Naive thymus-derived CD4-positive, alpha-beta T cell (primary cell): ENCODE data around the gene FN3KRP. TPM values are rescaled to one million over a fixed set of nuclear protein-coding genes. Genes with fewer than 3 reads are reported as not detected.

Experiments used
- ATAC-seq: fragments of 150-1000 bp; cut with Tn5 transposase; 2 replicates; pipeline ENCODE4 v1.10.0; 2021; ENCODE audit warnings: mild to moderate bottlenecking, moderate library complexity
- CTCF ChIA-PET: fragments of 350-600 bp; sonication (Branson Sonifier 250); formaldehyde crosslinking; loops from one replicate; lab custom pipeline; 2021; ENCODE audit warnings: antibody characterized with exemption; lab: Charles Lee
- POLR2A ChIA-PET: fragments of 350-600 bp; sonication (Branson Sonifier 250); formaldehyde crosslinking; loops from one replicate; lab custom pipeline; 2021; ENCODE audit warnings: antibody characterized with exemption, inconsistent platforms; lab: Charles Lee
- DNase-seq, 9 donors: peaks; one replicate each; pipeline versions ENCODE4 v3.0.0 to v3.0.0-alpha.2; 2020 to 2022; ENCODE audit warnings: mixed read lengths in 1 of 9
- H3K27ac ChIP-seq: one replicate; pipeline ENCODE4 v1.7.0; 2013; ENCODE audit warnings: mild to moderate bottlenecking, low read depth, low read length, moderate library complexity
- H3K27me3 ChIP-seq, 2 donors: one replicate each; pipeline ENCODE4 v1.7.0; 2013; ENCODE audit warnings: low read length in 2 of 2, mild to moderate bottlenecking in 2 of 2, moderate library complexity in 2 of 2; ENCODE audit not compliant: control insufficient read depth in 2 of 2, insufficient read depth in 2 of 2
- H3K36me3 ChIP-seq, 3 experiments: 1 replicate in 2 of 3; 2 replicates in 1 of 3; pipeline ENCODE4 v1.7.0; 2013; ENCODE audit warnings: low read length in 3 of 3, mild to moderate bottlenecking in 3 of 3, moderate library complexity in 1 of 3; ENCODE audit not compliant: insufficient read depth in 3 of 3, control insufficient read depth in 2 of 3
- H3K4me1 ChIP-seq, 2 donors: one replicate each; pipeline ENCODE4 v1.7.0; 2013; ENCODE audit warnings: low read length in 2 of 2, mild to moderate bottlenecking in 2 of 2, moderate library complexity in 1 of 2; ENCODE audit not compliant: control insufficient read depth in 2 of 2, insufficient read depth in 2 of 2
- H3K4me3 ChIP-seq: 2 replicates; pipeline ENCODE4 v1.7.0; 2013; ENCODE audit warnings: mild to moderate bottlenecking, low read length
- H3K9me3 ChIP-seq, 3 experiments: 1 replicate in 2 of 3; 2 replicates in 1 of 3; pipeline ENCODE4 v1.7.0; 2013; ENCODE audit warnings: low read length in 3 of 3; ENCODE audit not compliant: control insufficient read depth in 2 of 3
- H3K27ac Mint-ChIP-seq, 9 donors: one replicate each; pipeline ENCODE4 v1.8.0; 2020 to 2022; ENCODE audit warnings: mixed read lengths in 9 of 9, mild to moderate bottlenecking in 8 of 9, moderate library complexity in 5 of 9, inconsistent platforms in 2 of 9
- H3K27me3 Mint-ChIP-seq, 5 donors: one replicate each; pipeline ENCODE4 v1.8.0; 2021 to 2022; ENCODE audit warnings: mixed read lengths in 5 of 5, mild to moderate bottlenecking in 1 of 5
- H3K36me3 Mint-ChIP-seq, 5 donors: one replicate each; pipeline ENCODE4 v1.8.0; 2020 to 2022; ENCODE audit warnings: mixed read lengths in 5 of 5, mild to moderate bottlenecking in 3 of 5, inconsistent platforms in 1 of 5
- H3K4me1 Mint-ChIP-seq, 7 donors: one replicate each; pipeline ENCODE4 v1.8.0; 2020 to 2022; ENCODE audit warnings: mixed read lengths in 7 of 7, mild to moderate bottlenecking in 3 of 7, inconsistent platforms in 1 of 7
- H3K4me3 Mint-ChIP-seq, 10 donors: one replicate each; pipeline ENCODE4 v1.8.0; 2020 to 2022; ENCODE audit warnings: mild to moderate bottlenecking in 10 of 10, mixed read lengths in 10 of 10, moderate library complexity in 6 of 10, inconsistent platforms in 2 of 10
- H3K9me3 Mint-ChIP-seq, 11 donors: one replicate each; pipeline ENCODE4 v1.8.0; 2020 to 2022; ENCODE audit warnings: mixed read lengths in 11 of 11, mild to moderate bottlenecking in 4 of 11, inconsistent platforms in 1 of 11, moderate library complexity in 1 of 11
- intact Hi-C, 2 donors: fragments of 100-400 bp; cut with micrococcal nuclease; formaldehyde crosslinking; loops; one replicate each; pipeline ENCODE4 v1.15.1; 2023
- polyA plus RNA-seq, 2 donors: library from polyadenylated mRNA; unstranded; fragments of 300-500 nt; fragmentation: Illumina TruSeq; gene quantifications; one replicate each; pipeline ENCODE4 v1.2.3, GENCODE V29; 2021
- total RNA-seq, 6 experiments: library from RNA in 5 of 6; stranded (reverse) in 5 of 6; gene quantifications; 1 replicate in 5 of 6; 2 replicates in 1 of 6; pipeline ENCODE4 v1.2.3 and lab custom pipeline; 2021 to 2026

FN3KRP gene
- total and polyA plus RNA-seq, 7 experiments from 2014 or later = 29.9 to 38.7 (median 33.4) TPM

DNA sequence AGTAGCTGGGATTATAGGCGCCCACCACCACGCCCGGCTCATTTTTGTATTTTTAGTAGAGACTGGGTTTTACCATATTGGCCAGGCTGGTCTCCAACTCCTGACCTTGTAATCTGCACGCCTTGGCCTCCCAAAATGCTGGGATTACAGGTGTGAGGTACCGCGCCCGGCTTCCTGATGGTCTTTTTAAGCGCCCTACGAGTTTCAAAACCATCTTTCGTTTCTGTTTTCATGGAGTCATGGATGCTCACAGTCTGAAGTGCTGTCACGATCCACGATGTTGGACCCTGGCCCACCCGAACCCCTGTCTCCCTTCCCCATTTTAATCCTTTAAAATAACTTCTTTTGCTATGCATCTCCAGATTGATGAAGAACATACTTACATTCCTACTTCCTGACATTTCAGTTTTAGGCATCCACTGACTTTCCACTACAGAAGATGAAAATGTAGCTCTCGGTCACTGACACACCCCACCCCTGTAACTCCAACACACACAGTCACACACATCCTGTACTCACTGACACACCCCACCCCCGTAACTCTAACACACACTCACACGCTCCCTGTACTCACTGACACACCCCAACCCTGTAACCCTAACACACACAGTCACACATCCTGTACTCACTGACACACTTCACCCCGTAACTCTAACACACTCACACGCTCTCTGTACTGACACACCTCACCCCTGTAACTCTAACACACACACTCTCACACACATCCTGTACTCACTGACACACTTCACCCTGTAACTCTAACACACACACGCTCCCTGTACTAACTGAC lies 45.6 kb upstream of the FN3KRP start:
- ChIA-PET POLR2A (no interaction called here), CTCF (interaction anchor here (0.7 kb wide), 1 partner anchor 27 kb away, joined by 5 read pairs; no protein-coding TSS in a partner anchor)
- Histone ChIP-seq H3K27me3 (no peaks in the 10 kb centered on the region), H3K9me3 (no peaks in the 10 kb centered on the region), H3K4me3 (no peak overlapping the region), H3K4me1 (no peaks in the 10 kb centered on the region), H3K36me3 (no peaks in the 10 kb centered on the region), H3K27ac (no peak overlapping the region)
- Mint-ChIP-seq H3K4me1 (peaks cover 0 to 12% (median 9%) of the 10 kb centered on the region in 7 donors), H3K27me3 (no peaks in the 10 kb centered on the region), H3K27ac (peak overlapping the region in 2 of 9 donors; percentile 26 to 72), H3K36me3 (peaks cover 0 to 4% (median 0%) of the 10 kb centered on the region in 5 donors), H3K4me3 (no peak overlapping the region), H3K9me3 (no peaks in the 10 kb centered on the region)
- DNase-seq (no peak), ATAC-seq (no peak)
- intact Hi-C loops = no loop called here

DNA sequence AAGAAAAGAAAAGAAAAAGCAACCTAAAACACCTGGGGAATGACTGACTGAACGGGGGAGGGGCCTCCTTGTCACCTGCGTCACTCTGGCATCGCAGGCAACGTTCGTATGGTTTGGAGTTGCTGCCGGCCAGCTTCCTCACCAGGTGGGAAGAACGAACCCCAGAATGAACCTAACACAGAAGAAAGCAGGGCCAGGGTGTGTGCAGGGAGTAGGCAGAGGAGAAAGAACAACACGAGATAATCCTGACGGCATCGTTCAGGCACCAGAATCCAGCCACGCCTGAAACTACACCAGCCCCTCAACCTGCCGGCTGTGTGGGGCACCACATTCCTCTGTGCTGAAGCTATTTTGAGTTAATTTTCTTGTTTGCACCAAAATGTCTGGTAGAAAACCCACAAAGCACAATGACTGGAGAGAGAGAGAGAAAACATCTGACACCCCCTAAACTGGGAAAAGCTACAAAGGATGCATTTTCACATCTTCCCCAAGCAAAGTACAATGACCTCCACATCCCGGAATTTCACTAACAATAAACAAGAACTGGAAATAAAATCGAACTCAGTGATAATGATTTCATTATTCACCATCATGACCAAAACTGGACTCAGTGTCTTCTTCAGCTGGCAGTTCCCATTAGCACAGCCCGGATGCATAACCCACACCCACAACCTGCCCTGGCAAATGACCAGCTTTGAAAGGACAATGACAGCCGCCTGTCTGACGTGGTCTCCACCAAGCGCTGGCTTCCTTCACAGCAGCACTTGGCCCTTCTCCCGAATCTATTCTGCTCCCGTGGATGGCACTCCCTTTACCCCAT lies 41.6 kb upstream of the FN3KRP start:
- no peak overlapping the region for H3K4me3 ChIP-seq
- DNase-seq (no peak), ATAC-seq (no peak)
- POLR2A ChIA-PET = no interaction called here
- H3K36me3 ChIP-seq = no peaks in the 10 kb centered on the region
- Mint-ChIP-seq H3K4me1 (peaks cover 0 to 6% (median 6%) of the 10 kb centered on the region in 7 donors), H3K27ac (no peak overlapping the region), H3K36me3 (peaks cover 0 to 6% (median 4%) of the 10 kb centered on the region in 5 donors), H3K4me3 (no peak overlapping the region), H3K27me3 (no peaks in the 10 kb centered on the region), H3K9me3 (no peaks in the 10 kb centered on the region)
- CTCF ChIA-PET = interaction anchor here (0.6 to 0.7 kb wide), 2 partner anchors 15 to 36 kb away, joined by 4 read pairs; no protein-coding TSS in a partner anchor
- H3K4me1 ChIP-seq = no peaks in the 10 kb centered on the region
- H3K9me3 ChIP-seq = no peaks in the 10 kb centered on the region
- H3K27me3 ChIP-seq = no peaks in the 10 kb centered on the region
- intact Hi-C loops = no loop called here
- H3K27ac ChIP-seq = no peak overlapping the region

DNA sequence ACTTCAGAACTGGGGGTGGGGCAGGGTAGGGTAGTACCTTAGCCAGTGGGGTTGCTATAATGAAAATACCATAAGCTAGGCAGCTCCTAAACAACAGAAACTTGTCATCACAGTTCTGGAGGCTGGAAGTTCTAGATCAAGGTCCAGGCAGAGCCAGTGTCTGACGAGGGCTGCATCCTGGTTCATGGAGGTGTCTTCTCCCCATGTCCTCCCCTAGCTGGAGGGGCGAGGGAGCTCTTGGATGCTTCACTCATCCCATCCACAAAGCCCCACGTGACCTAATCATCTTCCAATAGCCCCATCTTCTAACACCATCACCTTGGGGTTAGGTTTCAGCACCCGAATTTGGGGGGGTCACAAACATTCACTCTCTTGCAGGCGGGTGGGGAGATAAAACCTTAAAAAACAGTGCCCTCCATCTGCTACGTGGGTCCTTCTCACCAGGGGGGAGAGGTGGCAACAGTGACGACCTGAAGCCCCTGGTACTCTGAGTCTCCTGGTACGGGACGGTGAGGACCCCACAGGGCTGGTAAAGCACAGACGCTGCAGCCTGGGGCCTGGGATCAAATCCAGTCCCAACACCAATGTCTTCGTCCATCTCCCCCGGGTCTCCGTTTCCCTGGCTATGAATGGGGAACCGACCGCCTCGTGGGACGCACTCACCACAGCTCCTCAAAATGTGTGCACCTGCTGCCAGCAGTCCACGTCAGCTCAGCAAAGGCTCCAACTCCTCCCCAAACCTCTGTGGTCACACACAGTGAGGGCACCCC lies 40.8 kb upstream of the FN3KRP start:
- H3K27me3 ChIP-seq = no peaks in the 10 kb centered on the region
- no peak for DNase-seq
- no peak overlapping the region for H3K4me3 ChIP-seq
- no peaks in the 10 kb centered on the region for H3K27me3 Mint-ChIP-seq
- ChIA-PET CTCF (interaction anchor here (0.6 kb wide), 1 partner anchor 36 kb away, joined by 4 read pairs; no protein-coding TSS in a partner anchor), POLR2A (no interaction called here)
- intact Hi-C loops = no loop called here
- ATAC-seq = no peak
- peaks cover 0 to 6% (median 4%) of the 10 kb centered on the region in 5 donors for H3K36me3 Mint-ChIP-seq
- no peak overlapping the region for H3K4me3 Mint-ChIP-seq
- H3K27ac Mint-ChIP-seq = no peak overlapping the region
- no peaks in the 10 kb centered on the region for H3K9me3 Mint-ChIP-seq
- H3K9me3 ChIP-seq = no peaks in the 10 kb centered on the region
- peaks cover 0 to 6% (median 6%) of the 10 kb centered on the region in 7 donors for H3K4me1 Mint-ChIP-seq
- H3K27ac ChIP-seq = no peak overlapping the region
- no peaks in the 10 kb centered on the region for H3K36me3 ChIP-seq
- H3K4me1 ChIP-seq = no peaks in the 10 kb centered on the region

DNA sequence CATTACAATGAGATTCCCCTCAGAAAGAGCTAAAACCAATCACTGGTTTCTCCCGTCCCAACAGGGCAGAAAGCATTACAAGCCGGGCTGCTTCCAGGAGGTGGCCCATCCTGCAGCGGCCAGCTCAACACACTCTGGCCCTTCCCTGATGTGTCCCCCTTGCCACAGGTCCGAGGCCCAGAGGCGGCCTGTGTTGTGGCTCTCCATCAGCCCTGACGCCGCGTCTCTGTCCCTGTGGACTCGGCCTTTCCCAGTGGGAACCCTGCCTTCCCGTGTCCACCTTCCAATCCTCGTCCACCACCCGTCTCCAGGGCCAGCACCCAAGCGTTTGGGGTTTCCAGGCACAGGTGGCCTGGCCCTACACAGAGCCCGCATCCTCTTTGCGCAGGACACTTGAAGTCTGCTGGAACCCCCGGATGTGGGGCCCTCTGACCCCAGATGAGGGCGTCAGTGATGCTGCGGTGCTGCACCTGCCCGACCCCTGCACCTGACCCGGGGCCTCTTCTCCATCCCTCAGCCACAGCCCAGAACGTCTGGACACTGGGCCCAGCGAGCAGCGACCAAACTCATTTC lies 39.1 kb upstream of the FN3KRP start:
- H3K36me3 ChIP-seq = no peaks in the 10 kb centered on the region
- intact Hi-C loops = no loop called here
- ATAC-seq (no peak), DNase-seq (no peak)
- H3K4me3 ChIP-seq = no peak overlapping the region
- Mint-ChIP-seq H3K4me3 (no peak overlapping the region), H3K9me3 (peaks cover 0 to 10% (median 8%) of the 10 kb centered on the region in 11 donors), H3K4me1 (no peaks in the 10 kb centered on the region), H3K27me3 (peaks cover 0 to 3% (median 0%) of the 10 kb centered on the region in 5 donors), H3K36me3 (peaks cover 2 to 14% (median 13%) of the 10 kb centered on the region in 5 donors), H3K27ac (no peak overlapping the region)
- H3K9me3 ChIP-seq = peaks cover 0 to 4% (median 0%) of the 10 kb centered on the region in 3 experiments
- no peaks in the 10 kb centered on the region for H3K4me1 ChIP-seq
- ChIA-PET CTCF (no interaction called here), POLR2A (no interaction called here)
- H3K27me3 ChIP-seq = no peaks in the 10 kb centered on the region
- no peak overlapping the region for H3K27ac ChIP-seq

DNA sequence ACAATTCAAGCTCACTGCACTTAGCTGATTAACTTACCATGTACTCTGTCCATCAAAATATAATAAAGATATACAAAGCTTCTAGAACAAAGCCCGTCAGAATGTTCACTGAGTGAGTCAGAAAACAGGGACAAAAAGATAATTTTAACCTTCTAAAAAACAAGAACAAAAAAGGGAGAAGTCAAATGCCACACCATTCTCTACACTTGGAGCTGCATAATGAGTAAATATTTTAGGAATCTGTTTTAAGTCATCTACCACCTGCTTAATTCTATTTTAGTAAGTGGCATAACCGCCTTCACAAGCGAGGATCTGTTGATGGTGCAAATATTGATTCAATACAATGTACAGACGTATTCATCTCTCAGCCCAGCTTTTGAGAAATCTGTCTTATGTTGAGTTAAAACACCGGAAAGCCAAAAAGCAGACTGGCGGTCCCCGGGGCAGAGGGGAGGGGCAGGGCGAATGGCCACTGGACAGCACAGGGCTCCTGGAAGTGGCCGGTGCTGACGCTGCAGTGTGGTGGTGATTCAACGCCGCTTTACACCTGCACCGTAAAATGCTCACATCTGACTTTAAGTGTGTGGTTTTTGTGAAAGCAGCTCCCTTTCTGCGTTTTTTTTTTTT lies 38.1 kb upstream of the FN3KRP start:
- Mint-ChIP-seq H3K27me3 (peaks cover 0 to 3% (median 0%) of the 10 kb centered on the region in 5 donors), H3K4me3 (no peak overlapping the region), H3K36me3 (peaks cover 2 to 15% (median 13%) of the 10 kb centered on the region in 5 donors), H3K27ac (no peak overlapping the region), H3K4me1 (no peaks in the 10 kb centered on the region), H3K9me3 (peaks cover 0 to 14% (median 8%) of the 10 kb centered on the region in 11 donors)
- peaks cover 0 to 4% (median 0%) of the 10 kb centered on the region in 3 experiments for H3K9me3 ChIP-seq
- no peaks in the 10 kb centered on the region for H3K27me3 ChIP-seq
- no peak for DNase-seq
- H3K4me3 ChIP-seq = no peak overlapping the region
- H3K27ac ChIP-seq = no peak overlapping the region
- ChIA-PET POLR2A (interaction anchor here (0.8 kb wide), 1 partner anchor 158 kb away, joined by 5 read pairs; no protein-coding TSS in a partner anchor), CTCF (no interaction called here)
- H3K4me1 ChIP-seq = no peaks in the 10 kb centered on the region
- intact Hi-C loops = no loop called here
- ATAC-seq = no peak
- no peaks in the 10 kb centered on the region for H3K36me3 ChIP-seq
